ENCODE results near the gene FNDC3A.

DNA sequence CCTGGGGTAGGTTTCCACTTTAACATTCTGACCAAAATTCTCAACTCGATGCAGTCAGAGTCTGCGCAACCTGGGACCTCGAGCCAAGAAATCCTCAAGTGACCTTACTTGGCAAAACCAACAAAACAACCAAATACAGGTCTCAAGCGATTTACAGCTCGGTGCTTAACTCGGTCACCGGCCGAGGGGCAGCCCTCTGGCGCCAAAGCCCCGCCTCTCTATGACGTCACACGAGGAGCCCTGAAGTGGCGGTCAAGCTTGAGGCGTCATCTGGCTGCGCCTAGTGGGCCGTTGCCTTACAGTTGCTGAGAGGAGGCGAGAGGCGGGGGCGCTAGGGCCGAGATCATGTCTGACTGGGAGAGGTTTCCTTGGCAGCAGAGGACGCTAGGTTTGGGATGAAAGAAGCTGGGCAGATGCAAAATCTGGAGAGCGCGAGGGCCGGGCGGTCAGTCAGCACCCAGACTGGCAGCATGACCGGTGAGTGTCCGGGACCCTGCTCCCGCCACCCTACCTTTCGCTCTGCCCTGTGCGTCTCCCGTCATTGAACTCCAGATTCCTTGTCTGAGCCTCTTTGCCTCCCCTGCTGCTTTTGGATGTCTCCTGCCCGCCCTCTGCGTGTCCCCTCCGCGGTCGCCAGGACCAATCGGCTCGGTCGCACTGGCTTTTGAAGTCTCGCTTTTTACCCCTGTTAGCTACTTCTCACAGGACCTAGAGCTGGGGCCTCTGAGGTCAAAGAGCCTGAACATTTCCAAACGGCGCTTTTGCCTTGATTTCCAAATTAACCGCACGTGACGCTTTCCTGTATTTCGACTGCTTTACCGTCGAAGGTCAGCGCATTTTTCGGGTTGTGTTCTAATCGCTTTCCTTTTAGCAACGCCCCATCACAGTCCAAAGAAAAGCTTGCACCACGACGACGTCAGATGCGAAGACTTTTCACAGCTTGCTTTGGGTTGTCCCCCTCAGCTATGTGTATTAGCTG lies 272.2 kb downstream of the FNDC3A start, which contains the start of gene CDADC1:
- TF ChIP-seq CTCF (IDR thresholded peaks at IDR 0.05) = peak in 1 of 7 experiments; percentile 17
- TF ChIP-seq POLR2A (IDR thresholded peaks at IDR 0.05) = peak in 2 of 4 donors; percentile 56 to 78
- peak; percentile 97 to 98 (median 97) for TF ChIP-seq POLR2AphosphoS5 (IDR thresholded peaks at IDR 0.05)
- TF ChIP-seq EP300 (IDR thresholded peaks at IDR 0.05) = peak; percentile 56

All from stomach (tissue), 4 donors.